Adrenal gland (tissue), 12 donors: ENCODE measurements around the gene AMBRA1. TPM values are rescaled to one million over a fixed set of nuclear protein-coding genes. Genes with fewer than 3 reads are reported as not detected.

Experiments used
- DNase-seq, 7 donors: peaks; one replicate each; pipeline ENCODE4 v3.0.0-alpha.2; 2019 to 2020
- H3K27ac ChIP-seq, 5 donors: fragments of 200-600 bp; sonication (generic) in 4 of 5; 1 replicate in 3 of 5; 2 replicates in 2 of 5; pipeline versions ENCODE4 v1.5.1 to v1.8.0; 2016 to 2020; ENCODE audit warnings: mild to moderate bottlenecking in 1 of 5
- H3K27me3 ChIP-seq: fragments of 200-600 bp; 2 replicates; pipeline ENCODE4 v1.8.0; 2021
- H3K36me3 ChIP-seq, 2 donors: fragments of 200-600 bp; replicated peaks in 1 of 2; 1 replicate in 1 of 2; 2 replicates in 1 of 2; pipeline versions ENCODE4 v1.5.1 to v1.8.0; 2018 to 2022
- H3K4me1 ChIP-seq, 2 donors: fragments of 200-600 bp; replicated peaks in 1 of 2; 1 replicate in 1 of 2; 2 replicates in 1 of 2; pipeline versions ENCODE4 v1.5.1 to v1.8.0; 2018 to 2021
- H3K4me3 ChIP-seq, 4 donors: fragments of 200-600 bp; sonication (generic) in 3 of 4; one replicate each; pipeline ENCODE4 v1.5.1; 2016 to 2018
- H3K9me3 ChIP-seq, 3 donors: fragments of 200-600 bp; sonication (generic) in 1 of 3; replicated peaks in 1 of 3; 1 replicate in 2 of 3; 2 replicates in 1 of 3; pipeline versions ENCODE4 v1.5.1 to v1.8.0; 2016 to 2021
- CTCF ChIP-seq, 6 experiments: fragments of 450-650 bp in 4 of 6; fragments of 200-600 bp in 2 of 6; sonication (generic) in 1 of 6; IDR thresholded peaks; 1 replicate in 5 of 6; 2 replicates in 1 of 6; pipeline versions ENCODE4 v1.5.1 to v1.8.0; 2016 to 2021; ENCODE audit warnings: antibody characterized with exemption in 6 of 6, mild to moderate bottlenecking in 2 of 6, moderate library complexity in 1 of 6
- POLR2A ChIP-seq, 2 donors: fragments of 450-650 bp; IDR thresholded peaks; one replicate each; pipeline ENCODE4 v1.6.1; 2017; ENCODE audit warnings: antibody characterized with exemption in 2 of 2, mild to moderate bottlenecking in 2 of 2, moderate library complexity in 1 of 2
- WGBS, 4 donors: extraction: QIAGEN DNeasy Blood & Tissue Kit in 2 of 4; methylation state at CpG; one replicate each; pipeline versions ENCODE4 v1.1.5 to v1.1.7; 2013 to 2017; 5-methylcytosine and 5-hydroxymethylcytosine counted together
- intact Hi-C, 2 donors: fragments of 100-400 bp; cut with DNase I; formaldehyde crosslinking; loops; one replicate each; pipeline versions ENCODE4 v1.14.1 to v1.15.0; 2022 to 2023
- polyA plus RNA-seq, 3 donors: library from polyadenylated mRNA; stranded (reverse); fragments of 200-250 nt in 2 of 3; fragments of 350-450 nt in 1 of 3; fragmentation: Illumina TruSeq in 1 of 3; extraction: RNeasy Lipid Tissue Mini Kit (QIAGEN cat#74804) in 1 of 3; gene quantifications; one replicate each; pipeline ENCODE4 v1.2.3, GENCODE V29; 2013 to 2014
- total RNA-seq, 9 donors: library from RNA; depleted of rRNA in 4 of 9; stranded (reverse); fragments of >200 nt in 4 of 9; fragments of 120-200 nt in 1 of 9; fragmentation: NEBNext Ultra II Directional in 1 of 9; extraction: Animal tissue kit (Norgen Biotek cat#: 25700) in 1 of 9; gene quantifications; one replicate each; pipeline versions ENCODE4 v1.1.0 to v1.2.4, GENCODE V29; 2013 to 2023
- donor health status: healthy with polysubstance abuse.
- donor health status: Bipolar disorder and iron deficiency.
- donor health status: DM: yes; HTN: yes; CAD: no.
- donor health status: DM: no; HTN: no; CAD: no.
- donor health status: DM: no; HTN: no; CAD: no.
- donor health status: DM: yes; HTN: yes; CAD: no.

The AMBRA1 gene
- total and polyA plus RNA-seq, 12 donors: 16.2 to 73.3 (median 49.7) TPM

DNA sequence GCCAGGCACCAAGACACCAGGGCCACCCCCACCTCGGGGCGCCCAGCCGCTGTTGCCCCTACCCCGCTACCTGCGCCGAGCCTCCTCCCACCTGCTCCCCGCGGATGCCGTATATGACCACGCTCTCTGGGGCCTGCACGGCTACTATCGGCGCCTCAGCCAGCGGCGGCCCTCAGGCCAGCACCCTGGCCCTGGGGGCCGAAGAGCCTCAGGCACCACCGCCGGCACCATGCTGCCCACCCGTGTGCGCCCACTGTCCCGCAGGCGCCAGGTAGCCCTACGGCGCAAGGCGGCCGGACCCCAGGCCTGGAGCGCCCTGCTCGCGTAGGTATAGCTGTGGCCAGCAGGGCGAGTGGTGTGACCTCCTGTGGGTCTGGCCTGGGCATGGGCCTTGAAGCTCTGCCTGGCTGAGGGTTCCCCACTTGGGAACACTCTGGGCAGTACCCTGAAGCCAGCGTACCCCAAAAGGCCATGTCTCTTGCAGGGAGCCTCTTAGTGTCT lies 227.1 kb downstream of the AMBRA1 start:
- DNase-seq: no peak
- Histone ChIP-seq H3K9me3 (no peaks in the 10 kb centered on the region), H3K4me1 (peaks cover 16 to 28% of the 10 kb centered on the region in 2 donors), H3K4me3 (no peak overlapping the region), H3K36me3 (peaks cover 0 to 37% of the 10 kb centered on the region in 2 donors), H3K27me3 (no peaks in the 10 kb centered on the region), H3K27ac (peak overlapping the region in 1 of 5 donors; percentile 5)
- TF ChIP-seq POLR2A (IDR thresholded peaks at IDR 0.05) (no peak), CTCF (IDR thresholded peaks at IDR 0.05) (no peak)
- 91 to 93% (median 93%) methylated on average over 25 to 31 of the region's 31 CpGs; no CpG with 5 or more reads in 1 of the 4 donors for WGBS, 4 donors
- intact Hi-C loops: no loop called here

- intact Hi-C loops: no loop called here
- H3K27ac ChIP-seq: no peak overlapping the region
Measured at GRCh38 chr11:46366260-46366659, 227.6 kb downstream of the AMBRA1 start.

GRCh38 chr11:46364791-46365190 lies 229.0 kb downstream of the AMBRA1 start:
- Histone ChIP-seq H3K27me3 (no peaks in the 10 kb centered on the region), H3K36me3 (peaks cover 0 to 19% of the 10 kb centered on the region in 2 donors), H3K4me1 (peaks cover 20 to 41% of the 10 kb centered on the region in 2 donors), H3K4me3 (no peak overlapping the region), H3K9me3 (no peaks in the 10 kb centered on the region), H3K27ac (peak overlapping the region in 2 of 5 donors; percentile 2 to 90)
- 65 to 87% (median 66%) methylated on average over 1 to 3 of the region's 3 CpGs for WGBS, 4 donors
- no peak for TF ChIP-seq CTCF (IDR thresholded peaks at IDR 0.05)
- TF ChIP-seq POLR2A (IDR thresholded peaks at IDR 0.05): no peak
- intact Hi-C loops: no loop called here
- no peak for DNase-seq

More at GRCh38 chr11:46366260-46366659, 227.6 kb downstream of the AMBRA1 start:
- TF ChIP-seq POLR2A (IDR thresholded peaks at IDR 0.05) (no peak), CTCF (IDR thresholded peaks at IDR 0.05) (no peak)
- no peak for DNase-seq
- H3K9me3 ChIP-seq: no peaks in the 10 kb centered on the region
- no peaks in the 10 kb centered on the region for H3K27me3 ChIP-seq
- WGBS, 4 donors: 91 to 100% (median 95%) methylated on average over 5 to 22 of the region's 22 CpGs; no CpG with 5 or more reads in 1 of the 4 donors
- no peak overlapping the region for H3K4me3 ChIP-seq
- peaks cover 20 to 33% of the 10 kb centered on the region in 2 donors for H3K4me1 ChIP-seq
- H3K36me3 ChIP-seq: peaks cover 0 to 33% of the 10 kb centered on the region in 2 donors

- Histone ChIP-seq H3K27me3 (no peaks in the 10 kb centered on the region), H3K4me1 (peaks cover 20 to 41% of the 10 kb centered on the region in 2 donors), H3K36me3 (peaks cover 0 to 14% of the 10 kb centered on the region in 2 donors), H3K4me3 (no peak overlapping the region), H3K27ac (peak overlapping the region in 3 of 5 donors; percentile 76 to 93 (median 90)), H3K9me3 (no peaks in the 10 kb centered on the region)
- no peak for TF ChIP-seq CTCF (IDR thresholded peaks at IDR 0.05)
- no peak for TF ChIP-seq POLR2A (IDR thresholded peaks at IDR 0.05)
- DNase-seq: no peak
- intact Hi-C loops: no loop called here
- 74 to 82% (median 79%) methylated on average over 7 to 9 of the region's 9 CpGs for WGBS, 4 donors
Measured at GRCh38 chr11:46364056-46364455, 229.8 kb downstream of the AMBRA1 start.
